ENCODE results near the gene GAS2L2. TPM values are rescaled to one million over a fixed set of nuclear protein-coding genes. Genes with fewer than 3 reads are reported as not detected.
"Not testable (repeated sequence)": the region's sequence is repeated elsewhere in the genome, so short reads cannot be mapped to it uniquely, and the experiment has no call there.

GAS2L2 gene
- total RNA-seq, 2 donors from 2014 or later: not detected

DNA sequence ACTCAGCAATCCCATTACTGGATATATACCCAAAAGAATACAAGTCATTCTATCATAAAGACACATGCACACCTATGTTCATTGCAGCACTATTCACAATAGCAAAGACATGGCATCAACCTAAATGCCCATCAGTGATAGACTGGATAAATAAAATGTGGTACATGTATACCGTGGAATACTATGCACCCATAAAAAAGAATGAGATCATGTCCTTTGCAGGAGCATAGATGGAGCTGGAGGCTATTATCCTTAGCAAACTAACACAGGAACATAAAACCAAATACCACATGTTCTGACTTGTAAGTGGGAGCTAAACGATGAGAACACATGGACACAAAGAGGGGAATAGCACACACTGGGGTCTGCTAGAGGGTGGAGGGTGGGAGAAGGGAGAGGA lies 49.7 kb downstream of the GAS2L2 start:
- H3K4me3 Mint-ChIP-seq; H3K27ac Mint-ChIP-seq; H3K36me3 Mint-ChIP-seq; ATAC-seq; H3K9me3 Mint-ChIP-seq; DNase-seq (ENCODE audit: low spot score); H3K27me3 Mint-ChIP-seq: not testable (repeated sequence)
- H3K4me1 Mint-ChIP-seq (ENCODE audit: low read depth in 2 of 2): peaks cover 7 to 14% of the 10 kb centered on the region in 2 donors

DNA sequence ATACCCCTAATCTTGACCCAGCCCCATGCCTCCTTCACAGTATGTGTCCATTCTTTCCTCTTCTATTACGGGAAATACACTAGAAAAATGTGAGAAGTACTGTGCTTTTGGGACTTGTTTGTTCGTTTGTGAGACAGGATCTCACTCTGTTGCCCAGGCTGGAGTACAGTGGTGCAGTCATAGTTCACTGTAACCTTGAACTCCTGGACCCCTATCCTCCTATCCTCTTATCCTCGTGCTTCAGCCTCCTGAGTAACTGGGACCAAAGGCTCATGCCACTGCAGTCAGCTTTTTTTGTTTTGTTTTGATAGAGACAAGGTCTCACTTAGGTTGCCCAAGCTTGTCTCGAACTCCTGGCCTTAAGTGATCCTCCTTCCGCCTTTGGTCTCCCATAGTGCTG lies 51.5 kb downstream of the GAS2L2 start:
- no peaks in the 10 kb centered on the region for H3K9me3 Mint-ChIP-seq
- H3K27me3 Mint-ChIP-seq: no peaks in the 10 kb centered on the region
- peaks cover 10% of the 10 kb centered on the region for H3K36me3 Mint-ChIP-seq
- DNase-seq (ENCODE audit: low spot score) (no peak), ATAC-seq (no peak)
- H3K4me3 Mint-ChIP-seq: no peak overlapping the region
- no peak overlapping the region for H3K27ac Mint-ChIP-seq
- H3K4me1 Mint-ChIP-seq (ENCODE audit: low read depth in 2 of 2): peaks cover 7 to 10% of the 10 kb centered on the region in 2 donors

DNA sequence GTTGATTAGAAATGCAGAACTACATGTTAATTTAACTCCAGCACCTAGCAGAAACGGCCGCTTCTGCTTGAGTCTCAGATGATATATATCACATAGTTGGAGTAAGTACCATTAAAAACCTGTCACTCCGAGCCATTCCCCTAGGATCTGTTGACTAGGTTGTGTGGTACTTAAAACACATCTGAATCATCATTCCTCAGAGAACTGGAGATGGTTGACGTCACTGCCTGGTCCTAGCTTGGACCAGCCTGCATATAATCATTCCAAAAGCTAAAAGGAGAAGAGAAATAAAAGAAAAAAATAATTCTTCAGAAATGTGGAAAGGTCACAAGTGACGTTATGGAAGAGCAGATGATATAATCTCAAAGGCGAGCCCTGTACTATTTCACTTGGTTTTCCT lies 52.9 kb downstream of the GAS2L2 start:
- DNase-seq (ENCODE audit: low spot score): no peak
- Mint-ChIP-seq H3K4me1 (ENCODE audit: low read depth in 2 of 2) (peaks cover 12 to 13% of the 10 kb centered on the region in 2 donors), H3K9me3 (no peaks in the 10 kb centered on the region), H3K4me3 (no peak overlapping the region), H3K36me3 (peaks cover 17% of the 10 kb centered on the region), H3K27me3 (no peaks in the 10 kb centered on the region), H3K27ac (no peak overlapping the region)
- ATAC-seq: no peak

DNA sequence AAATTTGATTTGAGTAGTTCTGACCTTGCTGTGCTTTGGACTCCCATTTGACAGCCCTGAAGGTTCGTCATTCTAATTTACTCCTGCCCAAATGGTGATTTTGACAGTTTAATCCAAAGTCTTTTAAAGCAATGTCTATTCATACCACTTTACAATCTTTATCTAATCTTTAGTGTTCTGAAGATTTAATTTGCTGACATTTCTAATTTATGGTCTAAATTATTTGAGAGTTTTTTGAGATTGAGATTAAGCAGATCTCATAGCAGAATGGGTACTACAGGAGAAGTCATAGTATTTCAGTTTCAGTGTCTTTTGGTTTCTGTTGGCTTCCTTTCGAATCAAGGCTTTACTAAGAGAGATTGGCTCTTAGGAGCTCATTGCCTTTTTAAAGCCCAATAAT lies 54.2 kb downstream of the GAS2L2 start:
- H3K36me3 Mint-ChIP-seq: peaks cover 17% of the 10 kb centered on the region
- no peak overlapping the region for H3K27ac Mint-ChIP-seq
- no peaks in the 10 kb centered on the region for H3K9me3 Mint-ChIP-seq
- DNase-seq (ENCODE audit: low spot score) (no peak), ATAC-seq (no peak)
- H3K4me3 Mint-ChIP-seq: no peak overlapping the region
- no peaks in the 10 kb centered on the region for H3K27me3 Mint-ChIP-seq
- peaks cover 5 to 6% of the 10 kb centered on the region in 2 donors for H3K4me1 Mint-ChIP-seq (ENCODE audit: low read depth in 2 of 2)

DNA sequence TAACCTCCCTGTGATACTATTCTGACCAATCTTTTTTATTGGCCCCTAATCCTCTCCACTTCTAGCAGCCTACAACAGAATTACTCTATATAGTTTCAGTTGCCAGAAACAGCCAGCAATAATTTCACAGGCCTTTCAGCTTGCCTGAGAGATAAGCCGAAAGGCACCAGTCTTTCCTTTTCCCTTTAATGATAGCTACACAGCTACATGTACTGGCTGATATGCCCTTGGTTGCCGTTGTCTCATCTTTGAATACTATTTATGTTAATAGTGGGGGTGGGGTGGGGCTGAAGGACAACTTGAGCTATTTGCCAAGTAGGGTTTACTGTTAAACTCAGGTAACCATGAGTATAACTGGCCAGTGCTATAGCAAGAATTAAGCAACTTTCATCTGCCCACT lies 57.4 kb downstream of the GAS2L2 start:
- H3K27ac Mint-ChIP-seq: no peak overlapping the region
- no peak overlapping the region for H3K4me3 Mint-ChIP-seq
- no peaks in the 10 kb centered on the region for H3K27me3 Mint-ChIP-seq
- H3K9me3 Mint-ChIP-seq: no peaks in the 10 kb centered on the region
- peaks cover 3 to 5% of the 10 kb centered on the region in 2 donors for H3K4me1 Mint-ChIP-seq (ENCODE audit: low read depth in 2 of 2)
- no peak for DNase-seq (ENCODE audit: low spot score)
- H3K36me3 Mint-ChIP-seq: peaks cover 7% of the 10 kb centered on the region
- ATAC-seq: no peak

DNA sequence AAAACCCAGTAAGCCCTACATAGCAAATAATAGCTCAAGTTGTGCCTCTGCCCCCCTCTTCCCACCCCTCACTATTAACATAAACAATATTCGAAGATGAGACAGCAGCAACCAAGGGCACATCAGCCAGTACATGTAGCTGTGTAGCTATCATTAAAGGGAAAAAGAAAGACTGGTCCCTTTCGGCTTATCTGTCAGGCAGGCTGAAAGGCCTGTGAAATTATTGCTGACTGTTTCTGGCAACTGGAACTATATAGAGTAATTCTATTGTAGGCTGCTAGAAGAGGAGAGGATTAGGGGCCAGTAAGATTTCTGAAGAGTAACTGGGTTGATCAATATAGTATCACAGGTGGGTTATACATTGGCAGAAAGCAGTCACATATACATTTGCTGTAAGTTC lies 58.1 kb downstream of the GAS2L2 start:
- H3K27ac Mint-ChIP-seq: no peak overlapping the region
- H3K27me3 Mint-ChIP-seq: no peaks in the 10 kb centered on the region
- peaks cover 11% of the 10 kb centered on the region for H3K36me3 Mint-ChIP-seq
- ATAC-seq (no peak), DNase-seq (ENCODE audit: low spot score) (no peak)
- peaks cover 3 to 5% of the 10 kb centered on the region in 2 donors for H3K4me1 Mint-ChIP-seq (ENCODE audit: low read depth in 2 of 2)
- no peak overlapping the region for H3K4me3 Mint-ChIP-seq
- no peaks in the 10 kb centered on the region for H3K9me3 Mint-ChIP-seq

Other genes starting within 250 kb of the GAS2L2 start
- gene SLFN12L, start 215.6 kb downstream of the GAS2L2 start, total RNA-seq: 10 to 100 TPM; 40.2 to 83.7 TPM
- not detected for gene SLFN14, start 192.4 kb downstream of the GAS2L2 start, total RNA-seq
- gene PEX12, start 174.7 kb downstream of the GAS2L2 start, total RNA-seq: 1 to 10 TPM; 3.5 to 4.5 TPM
- 100 to 1,000 TPM; 158 to 171 TPM for gene AP2B1, start 165.9 kb downstream of the GAS2L2 start, total RNA-seq
- gene RASL10B, start 21.6 kb downstream of the GAS2L2 start, total RNA-seq: under 1 TPM in 1 of 2 donors, not detected in 1; 0.14 TPM
- gene C17orf50, start 7.6 kb upstream of the GAS2L2 start, total RNA-seq: not detected
- not detected for gene MMP28, start 42.4 kb upstream of the GAS2L2 start, total RNA-seq
- 100 to 1,000 TPM; 235 to 249 TPM for gene TAF15, start 56.2 kb upstream of the GAS2L2 start, total RNA-seq
- gene HEATR9, start 115.7 kb upstream of the GAS2L2 start, total RNA-seq: 1 to 10 TPM in 1 of 2 donors, under 1 TPM in 1; 0.81 to 2.9 TPM
- gene CCL5, start 127.1 kb upstream of the GAS2L2 start, total RNA-seq: 100 to 1,000 TPM in 1 of 2 donors, 10 to 100 TPM in 1; 97.5 to 224 TPM
- 1 to 10 TPM; 1.3 to 3.5 TPM for gene RDM1, start 177.5 kb upstream of the GAS2L2 start, total RNA-seq
- gene LYZL6, start 190.5 kb upstream of the GAS2L2 start, total RNA-seq: not detected
- gene CCL16, start 228.3 kb upstream of the GAS2L2 start, total RNA-seq: not detected
- not detected for gene CCL14, start 233.5 kb upstream of the GAS2L2 start, total RNA-seq
- gene CCL15, start 248.3 kb upstream of the GAS2L2 start, total RNA-seq: not detected

Measured in natural killer cell treated with Interleukin-12 subunit alpha and Interleukin-12 subunit beta and Interleukin-15 and Interleukin-18, amount 100 ng/mL, for 72 hours (primary cell).